Measurements from ENCODE around the gene CDC5L.

DNA sequence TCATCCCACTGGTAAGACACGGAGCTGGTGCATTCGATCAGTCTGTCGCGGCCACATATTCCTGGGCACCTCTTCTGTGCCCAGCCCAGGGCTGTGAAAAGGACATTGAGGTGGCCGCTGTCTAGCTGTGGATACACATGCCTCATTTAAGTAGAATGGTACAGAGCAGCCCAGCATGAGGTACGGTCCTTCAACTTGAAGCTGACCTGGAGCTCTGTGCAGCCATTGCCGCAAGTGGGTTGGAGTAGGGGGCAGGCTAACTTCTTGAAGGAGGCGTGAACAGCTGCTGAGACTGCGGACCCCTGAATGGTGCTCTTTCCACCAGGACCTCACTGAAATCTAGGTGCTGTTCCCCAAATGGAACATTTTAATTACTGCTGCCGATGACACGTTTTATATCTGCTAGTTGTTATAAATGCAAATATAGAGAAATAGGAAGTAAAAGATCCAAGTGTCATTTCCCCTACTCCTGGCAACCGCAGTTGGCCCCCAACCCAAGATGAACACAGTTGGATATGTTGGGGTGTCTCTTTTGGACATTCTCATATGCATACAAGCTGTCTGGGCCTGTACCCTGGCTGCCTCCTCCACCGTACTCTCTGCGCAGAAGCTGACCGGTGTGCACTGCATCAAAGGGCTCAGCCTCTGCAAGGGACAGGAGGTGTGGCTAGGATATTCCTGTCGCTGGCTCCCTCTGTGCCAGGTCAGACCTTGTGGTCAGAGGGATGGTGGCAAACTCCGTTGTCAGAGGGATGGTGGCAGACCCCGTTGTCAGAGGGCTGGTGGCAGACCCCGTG, 86.1 kb downstream of the CDC5L start:
- TF ChIP-seq EZH2 (IDR thresholded peaks at IDR 0.05; ENCODE audit: borderline replicate concordance, low read depth, low read length, severe bottlenecking): no peak
- TF ChIP-seq CTCF (IDR thresholded peaks at IDR 0.05; ENCODE audit: borderline replicate concordance, extremely low read depth, low read length, poor library complexity, severe bottlenecking): no peak

All from DND-41 (cell line).